PC-3 (cell line): ENCODE measurements around the gene NPR3.

Experiments used
- EZH2 ChIP-seq: fragments of 300-600 bp; sonication (generic); IDR thresholded peaks from one replicate; pipeline ENCODE4 v1.6.1; 2017; ENCODE audit warnings: antibody characterized with exemption, mild to moderate bottlenecking, low read length; ENCODE audit not compliant: unreplicated experiment
- EZH2phosphoT487 ChIP-seq: fragments of 300-600 bp; sonication (generic); IDR thresholded peaks from 2 replicates; pipeline ENCODE4 v1.6.1; 2018; ENCODE audit warnings: mild to moderate bottlenecking, antibody characterized with exemption, low read length, borderline replicate concordance
- TF ChIP-seq, protein P1 (sequence below): fragments of 300-600 bp; sonication (generic); conservative IDR thresholded peaks from 2 replicates; pipeline ENCODE4 v1.5.1; 2017; ENCODE audit warnings: antibody characterized with exemption, low read depth, mild to moderate bottlenecking, low read length

DNA sequence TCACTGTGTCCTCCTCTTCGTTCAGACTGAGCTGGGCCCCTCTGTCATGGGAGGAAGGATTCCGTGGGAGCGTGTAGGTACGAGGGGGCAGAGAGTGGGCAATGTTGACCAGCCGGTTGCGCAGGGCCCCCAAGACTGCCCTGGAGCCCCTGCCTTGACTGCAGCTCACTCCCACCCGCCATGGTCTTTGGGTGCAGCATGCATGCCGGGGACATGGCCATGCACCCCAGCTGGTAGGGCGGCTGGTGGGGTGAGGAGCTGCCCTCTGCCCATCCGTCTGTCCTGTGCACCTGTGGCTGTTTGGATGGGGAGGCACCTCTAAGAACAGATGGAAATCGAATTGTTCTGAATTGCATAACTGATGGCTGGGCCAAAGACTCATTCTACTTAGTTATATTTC lies 42.6 kb upstream of the NPR3 start:
- TF ChIP-seq, protein P1, sequence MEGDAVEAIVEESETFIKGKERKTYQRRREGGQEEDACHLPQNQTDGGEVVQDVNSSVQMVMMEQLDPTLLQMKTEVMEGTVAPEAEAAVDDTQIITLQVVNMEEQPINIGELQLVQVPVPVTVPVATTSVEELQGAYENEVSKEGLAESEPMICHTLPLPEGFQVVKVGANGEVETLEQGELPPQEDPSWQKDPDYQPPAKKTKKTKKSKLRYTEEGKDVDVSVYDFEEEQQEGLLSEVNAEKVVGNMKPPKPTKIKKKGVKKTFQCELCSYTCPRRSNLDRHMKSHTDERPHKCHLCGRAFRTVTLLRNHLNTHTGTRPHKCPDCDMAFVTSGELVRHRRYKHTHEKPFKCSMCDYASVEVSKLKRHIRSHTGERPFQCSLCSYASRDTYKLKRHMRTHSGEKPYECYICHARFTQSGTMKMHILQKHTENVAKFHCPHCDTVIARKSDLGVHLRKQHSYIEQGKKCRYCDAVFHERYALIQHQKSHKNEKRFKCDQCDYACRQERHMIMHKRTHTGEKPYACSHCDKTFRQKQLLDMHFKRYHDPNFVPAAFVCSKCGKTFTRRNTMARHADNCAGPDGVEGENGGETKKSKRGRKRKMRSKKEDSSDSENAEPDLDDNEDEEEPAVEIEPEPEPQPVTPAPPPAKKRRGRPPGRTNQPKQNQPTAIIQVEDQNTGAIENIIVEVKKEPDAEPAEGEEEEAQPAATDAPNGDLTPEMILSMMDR: no peak
- TF ChIP-seq EZH2phosphoT487 (no peak), EZH2 (no peak)
